ENCODE results near the gene COL17A1. TPM values are rescaled to one million over a fixed set of nuclear protein-coding genes. Genes with fewer than 3 reads are reported as not detected.
A peak's percentile ranks its signal among the peaks of the same experiment; 100 is the strongest.

COL17A1 gene
- total and polyA plus RNA-seq, 2 of the 13 experiments (the other 11 are each of a cell fraction or from before 2014, with no cell fraction given), result 0.03 TPM; not detected in 1

- TF ChIP-seq STAT6 (CRISPR knock-in tag; IDR thresholded peaks at IDR 0.05; ENCODE audit: borderline replicate concordance) (no peak), ZNF136 (CRISPR knock-in tag; IDR thresholded peaks at IDR 0.05; ENCODE audit: low read depth) (no peak), NCOA5 (CRISPR knock-in tag; IDR thresholded peaks at IDR 0.05) (no peak), CAMTA2 (CRISPR knock-in tag; IDR thresholded peaks at IDR 0.05; ENCODE audit: borderline replicate concordance) (0 out of 2 replicates have a peak, but pooled peaks have one; percentile 28), ZNF782 (CRISPR knock-in tag; IDR thresholded peaks at IDR 0.05; ENCODE audit: borderline replicate concordance) (no peak), AGO2 (optimal IDR thresholded peaks at IDR 0.05; ENCODE audit: low read depth, low read length) (no peak), CHD4 (IDR thresholded peaks at IDR 0.05; ENCODE audit: borderline replicate concordance, low read length) (no peak), RFX5 (IDR thresholded peaks at IDR 0.05; ENCODE audit: low read depth, low read length) (no peak), ZUFSP (CRISPR knock-in tag; IDR thresholded peaks at IDR 0.05; ENCODE audit: borderline replicate concordance) (no peak), ZNF784 (CRISPR knock-in tag; IDR thresholded peaks at IDR 0.05; ENCODE audit: borderline replicate concordance) (no peak; the same call in 1 of the 2 replicates), THAP9 (CRISPR knock-in tag; IDR thresholded peaks at IDR 0.05; ENCODE audit: borderline replicate concordance) (no peak), PREB (CRISPR knock-in tag; IDR thresholded peaks at IDR 0.05) (no peak), DR1 (CRISPR knock-in tag; IDR thresholded peaks at IDR 0.05) (no peak), ZNF644 (CRISPR knock-in tag; IDR thresholded peaks at IDR 0.05; ENCODE audit: low read depth) (peak; percentile 31; the same call in 1 of the 2 replicates), NFE2 (CRISPR knock-in tag; IDR thresholded peaks at IDR 0.05) (no peak), ZBTB43 (CRISPR knock-in tag; conservative IDR thresholded peaks at IDR 0.05) (no peak; the same call in 1 of the 2 replicates), ZNF720 (CRISPR knock-in tag; IDR thresholded peaks at IDR 0.05) (no peak), SOX5 (CRISPR knock-in tag; IDR thresholded peaks at IDR 0.05; ENCODE audit: borderline replicate concordance) (no peak), ATF1 (CRISPR knock-in tag; IDR thresholded peaks at IDR 0.05) (no peak)
Observed at GRCh38 chr10:104120903-104121484, 35.3 kb upstream of the COL17A1 start (continued).
